H7 (cell line): ENCODE data around the gene COTL1. TPM values are rescaled to one million over a fixed set of nuclear protein-coding genes. Genes with fewer than 3 reads are reported as not detected.

Experiments
- DNase-seq: peaks from one replicate; pipeline ENCODE4 v3.0.0; 2012
- H3K27me3 ChIP-seq: 2 replicates; pipeline ENCODE4 v1.6.0; 2011; ENCODE audit warnings: mild to moderate bottlenecking, low read length; ENCODE audit not compliant: control insufficient read depth, insufficient read depth
- H3K36me3 ChIP-seq: replicated peaks from 2 replicates; pipeline ENCODE4 v1.5.1; 2011; ENCODE audit warnings: low read length; ENCODE audit not compliant: control insufficient read depth, insufficient read depth
- H3K4me3 ChIP-seq: 2 replicates; pipeline ENCODE4 v1.5.1; 2011; ENCODE audit warnings: low read depth, mild to moderate bottlenecking, control low read depth, low read length, moderate library complexity; ENCODE audit not compliant: insufficient read depth
- total RNA-seq: library from RNA; depleted of rRNA; stranded (reverse); fragments of >200 nt; shearing (Covaris generic); gene quantifications from 2 replicates; pipeline ENCODE4 v1.2.3, GENCODE V29; 2014

The COTL1 gene
- total RNA-seq, 1 experiment from 2014 or later, result 118 TPM

DNA sequence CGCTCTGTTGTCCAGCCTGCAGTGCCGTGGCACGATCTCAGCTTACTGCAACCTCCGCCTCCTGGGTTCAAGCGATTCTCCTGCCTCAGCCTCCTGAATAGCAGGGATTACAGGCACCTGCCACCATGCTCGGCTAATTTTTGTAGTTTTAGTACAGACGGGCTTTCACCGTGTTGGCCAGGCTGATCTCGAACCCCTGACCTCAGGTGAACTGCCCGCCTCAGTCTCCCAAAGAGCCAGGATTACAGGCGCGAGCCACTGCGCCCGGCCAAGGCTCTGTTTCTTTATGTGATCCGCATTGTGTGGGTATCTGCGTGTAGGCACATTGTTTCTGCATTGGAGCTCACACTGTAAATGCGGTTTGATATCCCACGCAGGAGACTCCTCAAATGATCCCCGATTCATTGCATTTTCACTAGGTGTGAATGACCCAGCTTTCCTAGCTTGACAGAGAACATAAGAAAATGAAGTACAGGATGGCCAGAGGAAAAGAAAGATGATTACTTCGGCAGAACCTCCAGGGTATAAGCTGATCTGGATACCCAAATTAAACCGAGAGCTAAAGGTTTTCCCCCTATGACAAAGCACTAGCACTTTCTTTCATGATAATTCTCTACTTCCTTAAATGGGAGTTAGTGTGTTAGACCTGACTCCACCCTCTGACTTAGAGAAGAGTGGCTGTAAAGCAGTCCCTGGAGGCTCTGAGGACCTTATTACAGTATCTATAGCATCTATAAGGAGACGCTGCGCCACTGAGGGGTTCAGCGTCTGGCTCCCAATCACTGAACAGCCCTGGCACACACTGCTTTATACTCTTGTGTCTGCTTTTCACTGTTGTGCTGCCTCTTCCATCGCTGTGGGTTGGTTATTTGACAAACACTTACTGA lies 17.3 kb downstream of the COTL1 start:
- Histone ChIP-seq H3K27me3 (no peaks in the 10 kb centered on the region), H3K4me3 (no peak overlapping the region), H3K36me3 (no peaks in the 10 kb centered on the region)
- DNase-seq, result no peak

DNA sequence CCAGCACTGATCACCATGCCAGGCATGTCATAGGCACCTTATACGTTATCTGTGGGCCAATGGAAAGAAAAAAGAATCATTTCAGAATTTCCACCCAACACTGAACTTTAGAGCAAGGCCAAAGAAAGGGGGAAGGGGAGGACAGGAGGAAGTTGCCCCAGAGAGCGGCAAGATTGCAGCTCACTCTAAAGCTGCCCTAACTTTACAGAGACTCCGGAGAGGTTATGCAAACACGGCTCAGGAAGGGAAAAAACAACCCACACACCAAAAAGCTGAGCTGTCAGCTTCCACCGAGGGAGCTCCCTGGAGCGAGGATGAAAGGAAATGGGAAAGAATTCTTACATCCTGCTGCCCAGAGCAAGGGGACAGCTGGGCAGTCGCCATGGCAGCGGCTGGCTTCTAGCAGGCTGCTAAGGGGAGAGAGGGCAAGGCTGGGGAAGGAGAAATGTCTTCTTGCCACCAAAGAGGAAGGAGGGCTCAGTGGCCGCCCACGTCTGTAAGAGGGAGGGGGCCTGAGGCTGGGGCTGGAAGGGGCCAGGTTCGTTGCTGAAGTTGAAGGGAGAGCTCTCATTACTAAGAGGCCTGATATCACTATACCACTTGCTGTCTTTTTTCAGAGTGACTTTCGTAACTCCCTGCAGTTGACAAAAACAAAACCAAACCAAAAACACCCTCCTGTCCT lies 18.2 kb downstream of the COTL1 start:
- peak; percentile 86 for DNase-seq
- H3K4me3 ChIP-seq, result no peak overlapping the region
- no peaks in the 10 kb centered on the region for H3K27me3 ChIP-seq
- no peaks in the 10 kb centered on the region; the same call in 1 of the 2 replicates for H3K36me3 ChIP-seq

DNA sequence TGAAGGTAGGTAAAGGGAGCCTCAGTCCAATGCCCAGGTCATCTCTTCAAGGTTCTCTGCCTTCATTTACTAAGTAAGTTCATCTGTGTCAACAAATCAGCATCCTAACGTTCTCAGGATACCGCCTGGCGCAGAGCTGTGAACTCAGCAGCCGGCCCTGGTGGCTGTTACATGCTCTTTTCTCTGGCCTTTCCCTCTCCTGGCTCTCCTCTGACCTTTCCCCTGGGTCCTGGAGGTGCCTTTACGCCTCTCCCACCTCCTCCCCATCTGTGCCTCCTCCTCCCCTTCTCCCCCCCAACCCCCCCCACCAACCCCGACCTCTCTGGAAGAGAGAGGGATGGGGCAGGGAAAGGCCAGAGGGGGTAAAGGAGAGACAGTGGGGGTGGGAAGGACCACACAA lies 19.5 kb downstream of the COTL1 start:
- DNase-seq, result peak; percentile 71
- H3K36me3 ChIP-seq, result no peaks in the 10 kb centered on the region; the same call in 1 of the 2 replicates
- no peak overlapping the region for H3K4me3 ChIP-seq
- H3K27me3 ChIP-seq, result no peaks in the 10 kb centered on the region

DNA sequence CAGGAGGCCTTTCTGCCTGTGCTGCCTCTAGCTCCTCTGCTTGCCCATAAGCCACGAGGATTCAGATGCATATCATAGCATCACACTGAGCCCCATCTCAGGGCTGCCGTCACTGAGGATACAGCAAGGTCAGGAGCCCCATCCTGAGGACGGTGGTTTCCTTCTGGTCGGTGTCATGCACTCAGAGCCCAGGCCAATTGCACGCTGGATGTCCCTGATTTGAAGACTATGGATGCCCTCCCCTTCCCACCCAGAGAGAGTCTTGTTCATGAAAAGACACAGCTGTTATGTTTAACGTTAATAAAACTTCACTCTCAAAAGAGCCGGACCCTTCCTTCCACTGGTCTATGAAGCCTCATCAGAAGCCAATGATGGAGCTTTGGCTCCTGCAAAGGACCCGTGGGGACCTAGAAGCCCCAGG lies 19.9 kb downstream of the COTL1 start:
- H3K36me3 ChIP-seq, result no peaks in the 10 kb centered on the region; the same call in 1 of the 2 replicates
- no peaks in the 10 kb centered on the region for H3K27me3 ChIP-seq
- no peak overlapping the region for H3K4me3 ChIP-seq
- no peak for DNase-seq

DNA sequence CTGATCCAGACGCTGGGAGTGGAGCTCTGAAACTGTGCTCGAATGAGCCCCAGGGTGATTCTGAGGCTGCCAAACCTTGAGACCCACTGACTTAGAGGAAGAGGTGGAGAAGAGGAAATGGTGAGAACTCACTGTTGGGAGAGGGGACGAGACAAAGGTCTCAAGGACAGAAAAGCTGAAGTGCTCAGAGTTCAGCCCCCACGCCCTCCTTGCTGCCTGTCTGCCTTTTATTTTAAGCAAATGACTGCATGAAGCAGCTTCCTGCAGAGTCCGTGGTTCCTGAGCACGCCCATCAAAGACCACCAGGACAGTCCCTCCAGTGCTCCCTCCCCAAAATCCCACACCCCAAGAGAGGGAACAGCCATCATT lies 20.4 kb downstream of the COTL1 start:
- Histone ChIP-seq H3K4me3 (no peak overlapping the region), H3K27me3 (no peaks in the 10 kb centered on the region), H3K36me3 (no peaks in the 10 kb centered on the region; the same call in 1 of the 2 replicates)
- DNase-seq, result no peak

DNA sequence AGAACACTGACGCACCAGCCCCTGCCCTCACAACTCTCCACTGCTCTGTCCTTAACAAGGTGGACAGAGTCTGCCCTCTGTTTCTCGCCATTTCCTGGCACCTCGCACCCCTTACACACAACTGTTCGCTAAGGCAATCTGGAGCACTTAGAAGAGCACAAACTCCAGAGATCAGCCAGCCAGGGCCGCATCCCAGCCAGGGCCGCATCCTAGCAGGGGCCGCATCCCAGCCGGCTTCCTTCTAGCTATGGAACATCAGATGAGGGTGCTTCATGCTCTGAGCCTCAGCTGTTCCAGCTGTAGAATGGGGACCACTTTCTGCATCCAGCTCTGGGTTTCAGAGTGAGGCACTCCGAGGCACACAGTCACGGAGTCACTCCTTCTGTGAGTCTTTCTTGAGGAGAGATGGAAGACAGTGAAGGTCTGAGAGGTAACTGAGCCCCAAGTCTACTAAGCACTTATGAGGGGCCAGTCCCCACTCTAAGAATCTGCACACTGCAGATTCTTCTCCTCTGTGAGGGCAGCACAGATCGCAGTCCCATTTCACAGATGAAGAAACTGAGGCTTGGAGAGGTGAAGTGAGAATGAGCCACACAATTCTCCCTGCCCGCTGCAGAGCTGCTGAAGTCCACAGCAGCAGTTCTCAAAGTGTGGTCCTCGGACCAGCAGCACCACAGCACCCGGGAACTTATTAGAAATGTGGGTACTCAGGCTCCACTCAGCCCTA lies 20.9 kb downstream of the COTL1 start:
- no peaks in the 10 kb centered on the region; the same call in 1 of the 2 replicates for H3K36me3 ChIP-seq

DNA sequence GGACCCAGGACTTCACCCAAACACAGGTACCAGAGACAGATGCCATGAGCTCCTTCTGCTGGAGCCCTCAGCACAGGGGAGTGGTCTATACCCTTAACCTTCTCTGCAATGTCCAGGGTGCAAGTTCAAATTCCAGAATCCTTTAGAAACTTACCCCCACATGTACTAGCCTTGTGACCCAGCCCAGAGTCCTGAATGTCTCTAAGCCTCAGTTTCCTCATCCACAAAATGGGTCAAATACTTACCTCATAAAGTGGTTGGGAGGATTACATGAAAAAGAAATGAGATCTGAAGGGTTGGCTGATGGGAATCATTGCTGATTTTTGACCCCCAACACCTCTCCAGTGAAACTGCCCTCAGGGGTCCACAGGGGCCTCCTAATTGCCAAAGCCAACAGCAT lies 21.7 kb downstream of the COTL1 start:
- DNase-seq, result no peak

More for the DNA sequence above, 20.9 kb downstream of the COTL1 start:
- DNase-seq, result no peak
- H3K27me3 ChIP-seq, result no peaks in the 10 kb centered on the region
- no peak overlapping the region for H3K4me3 ChIP-seq

DNA sequence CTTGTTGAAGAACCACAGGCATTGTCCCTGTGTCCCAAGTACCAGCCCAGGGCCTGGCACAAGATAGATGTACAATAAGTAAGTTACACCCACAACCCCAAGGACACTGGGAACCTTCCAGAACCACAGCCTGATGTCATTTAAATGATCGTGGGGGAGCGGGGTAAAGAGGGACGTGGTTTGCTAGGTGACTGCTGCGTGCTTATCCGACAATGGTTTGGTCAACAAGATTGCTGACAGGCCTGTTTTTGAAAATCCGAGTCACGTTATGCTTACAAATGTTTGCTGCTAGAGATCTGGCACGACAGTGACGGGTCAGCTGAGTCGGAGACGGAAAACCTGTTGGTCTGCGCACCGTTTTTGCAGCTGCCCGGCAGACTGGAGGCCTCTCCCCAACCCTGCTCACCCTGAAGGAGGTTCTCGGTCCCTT lies 22.8 kb downstream of the COTL1 start:
- DNase-seq, result no peak
- H3K4me3 ChIP-seq, result no peak overlapping the region
- H3K27me3 ChIP-seq, result no peaks in the 10 kb centered on the region
- H3K36me3 ChIP-seq, result no peaks in the 10 kb centered on the region; the same call in 1 of the 2 replicates

More for the DNA sequence above, 21.7 kb downstream of the COTL1 start:
- H3K27me3 ChIP-seq, result no peaks in the 10 kb centered on the region
- H3K36me3 ChIP-seq, result no peaks in the 10 kb centered on the region; the same call in 1 of the 2 replicates
- H3K4me3 ChIP-seq, result no peak overlapping the region

DNA sequence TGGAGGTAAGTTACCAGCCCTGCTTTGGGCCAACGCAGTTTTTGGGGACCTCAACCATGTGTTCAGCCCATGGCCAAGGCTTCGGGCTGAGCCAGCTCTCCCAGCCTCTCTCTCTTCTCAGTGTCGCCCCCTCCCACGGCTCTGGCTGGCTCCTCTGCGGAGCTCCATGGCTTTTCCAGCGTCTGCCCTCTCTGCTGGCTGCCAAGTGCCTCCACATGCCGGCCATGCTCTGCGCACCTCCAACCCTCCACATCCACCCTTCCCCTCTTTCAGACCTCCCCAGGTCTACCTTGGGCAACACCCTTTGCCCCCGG lies 23.2 kb downstream of the COTL1 start:
- Histone ChIP-seq H3K27me3 (no peaks in the 10 kb centered on the region), H3K4me3 (no peak overlapping the region), H3K36me3 (no peaks in the 10 kb centered on the region; the same call in 1 of the 2 replicates)
- no peak for DNase-seq

DNA sequence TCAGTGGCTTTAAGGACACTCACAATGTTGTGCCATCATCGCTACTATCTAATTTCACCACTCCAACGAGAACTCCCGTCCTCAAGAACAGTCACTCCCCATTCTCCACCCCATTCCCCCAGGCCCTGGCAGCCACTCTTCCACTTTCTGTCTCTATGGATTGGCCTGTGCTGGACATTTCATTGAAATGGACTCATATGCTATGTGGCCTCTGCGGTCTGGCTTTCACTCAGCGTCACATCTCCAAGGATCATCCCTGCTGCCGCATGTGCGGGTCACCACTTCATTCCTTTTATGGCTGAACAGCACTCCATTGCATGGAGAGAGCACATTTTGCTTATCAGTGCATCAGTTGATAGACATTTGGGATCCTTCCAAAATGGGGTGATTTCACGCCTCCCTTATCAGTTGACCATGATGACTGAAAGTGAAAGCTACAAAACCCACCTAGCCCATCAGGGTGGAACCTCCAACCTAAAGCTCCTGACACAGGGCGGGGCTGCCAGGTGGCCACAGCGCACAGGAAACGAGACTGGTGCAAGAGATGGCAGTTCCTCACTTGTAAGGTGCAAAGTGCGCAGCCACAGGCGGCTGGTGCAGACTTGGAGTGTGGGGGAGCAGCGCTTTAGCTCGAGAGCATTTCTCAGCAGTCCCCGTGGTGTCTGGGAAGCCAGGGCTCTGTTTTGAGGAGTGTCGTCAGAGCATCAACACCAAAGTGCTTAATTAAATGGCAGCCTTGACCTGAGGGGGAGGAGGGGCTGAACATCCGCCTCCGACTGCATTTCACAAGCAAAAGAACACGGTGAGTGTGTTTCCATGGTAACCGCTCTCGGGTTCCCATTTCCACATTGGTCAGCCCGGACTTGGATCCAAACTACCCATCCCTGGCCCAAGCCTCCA lies 23.8 kb downstream of the COTL1 start:
- Histone ChIP-seq H3K27me3 (no peaks in the 10 kb centered on the region), H3K36me3 (no peaks in the 10 kb centered on the region; the same call in 1 of the 2 replicates), H3K4me3 (no peak overlapping the region)
- peak; percentile 75 for DNase-seq

DNA sequence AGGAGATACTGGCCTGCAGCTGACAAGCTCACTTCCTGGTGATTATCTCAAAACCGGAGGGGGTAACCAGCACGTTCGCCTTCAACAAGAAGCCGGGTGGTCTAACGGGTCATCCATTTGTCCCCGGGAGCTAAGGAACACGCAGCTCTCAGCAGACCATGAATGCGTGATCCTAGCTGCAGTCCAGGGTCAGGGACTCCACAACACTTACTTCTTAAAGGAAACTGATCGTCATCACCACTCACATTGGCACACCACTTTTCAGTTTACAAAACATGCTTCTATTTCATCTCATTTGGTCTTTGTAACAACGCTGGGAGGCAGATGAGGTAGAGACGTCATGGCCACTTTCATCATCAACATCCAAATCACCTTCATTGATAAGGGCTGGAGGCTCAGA lies 25.2 kb downstream of the COTL1 start:
- no peak for DNase-seq
- H3K27me3 ChIP-seq, result no peaks in the 10 kb centered on the region
- H3K36me3 ChIP-seq, result no peaks in the 10 kb centered on the region; the same call in 1 of the 2 replicates
- H3K4me3 ChIP-seq, result no peak overlapping the region

DNA sequence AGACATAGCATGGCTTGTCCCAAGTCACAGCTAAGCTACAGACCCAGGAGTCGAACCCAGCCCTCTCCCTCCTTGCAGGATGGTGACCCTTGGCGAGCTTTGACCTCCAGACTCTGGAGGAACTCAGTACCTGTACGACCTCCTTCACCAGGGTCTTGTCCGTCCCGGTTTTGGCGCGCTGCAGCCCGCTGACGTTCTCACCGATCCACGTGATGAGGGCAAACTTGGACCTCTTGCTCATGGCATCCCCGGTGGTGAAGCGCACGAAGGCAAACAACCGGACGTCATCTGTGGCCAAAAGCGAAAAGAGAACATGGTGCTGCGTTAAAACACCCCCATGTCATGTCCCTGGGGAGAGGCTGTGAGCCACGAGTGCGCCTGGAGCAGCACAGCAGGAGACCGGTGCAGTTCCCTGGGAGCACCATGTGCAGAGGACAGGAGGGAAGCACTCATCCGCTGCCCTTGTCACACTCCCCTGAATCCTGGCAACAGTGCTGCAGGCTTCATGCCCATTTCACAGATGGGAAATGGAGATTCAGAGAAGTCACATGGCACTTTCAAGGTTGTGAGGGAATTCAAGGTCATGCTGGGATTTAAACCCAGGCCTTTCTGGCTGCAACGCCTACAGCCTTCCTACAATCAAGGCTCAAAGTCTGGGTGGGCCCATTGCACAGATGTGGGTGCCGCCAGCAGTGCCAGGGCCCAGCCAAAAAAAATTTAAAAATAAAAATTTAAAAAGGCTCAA lies 27.7 kb downstream of the COTL1 start:
- no peak for DNase-seq
- H3K36me3 ChIP-seq, result no peaks in the 10 kb centered on the region; the same call in 1 of the 2 replicates
- H3K4me3 ChIP-seq, result no peak overlapping the region
- H3K27me3 ChIP-seq, result no peaks in the 10 kb centered on the region

DNA sequence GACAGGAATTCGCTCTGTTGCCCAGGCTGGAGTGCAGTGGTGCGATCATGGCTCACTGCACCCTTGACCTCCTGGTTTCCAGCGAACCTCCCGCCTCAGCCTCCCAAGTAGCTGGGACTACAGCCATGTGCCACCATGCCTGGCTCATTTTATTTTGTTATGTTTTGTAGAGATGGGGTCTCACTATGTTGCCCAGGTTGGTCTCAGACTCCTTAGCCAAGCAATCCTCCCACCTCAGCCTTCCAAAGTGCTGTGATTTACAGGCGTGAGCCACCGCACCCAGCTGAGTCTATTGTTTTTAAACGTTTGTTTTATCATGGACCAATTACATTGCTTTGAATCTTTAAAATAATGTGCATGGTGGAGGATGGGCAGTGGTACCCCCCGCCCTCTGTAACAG lies 28.9 kb downstream of the COTL1 start:
- no peaks in the 10 kb centered on the region for H3K27me3 ChIP-seq
- no peak overlapping the region for H3K4me3 ChIP-seq
- no peak for DNase-seq
- H3K36me3 ChIP-seq, result no peaks in the 10 kb centered on the region; the same call in 1 of the 2 replicates
